Right lobe of liver (tissue), 6 donors: ENCODE data around the gene DENND2C. TPM values are rescaled to one million over a fixed set of nuclear protein-coding genes. Genes with fewer than 3 reads are reported as not detected.

Experiments used
- ATAC-seq, 4 donors: fragments of 200-7000 bp; cut with Tn5 transposase; one replicate each; pipeline ENCODE4 v1.9.1; 2020; ENCODE audit warnings: mild to moderate bottlenecking in 4 of 4, moderate library complexity in 4 of 4
- DNase-seq, 3 donors: peaks; one replicate each; pipeline ENCODE4 v3.0.0-alpha.2; 2020
- H3K27ac ChIP-seq, 3 donors: fragments of 200-600 bp; one replicate each; pipeline ENCODE4 v1.8.0; 2022
- H3K27me3 ChIP-seq, 2 donors: fragments of 200-600 bp; one replicate each; pipeline ENCODE4 v1.8.0; 2022
- H3K36me3 ChIP-seq, 4 donors: fragments of 200-600 bp; sonication (generic) in 1 of 4; one replicate each; pipeline versions ENCODE4 v1.5.1 to v1.8.0; 2017 to 2022; ENCODE audit warnings: control low read depth in 1 of 4
- H3K4me1 ChIP-seq, 4 donors: fragments of 200-600 bp; sonication (generic) in 1 of 4; one replicate each; pipeline versions ENCODE4 v1.5.1 to v1.8.0; 2017 to 2022; ENCODE audit warnings: control low read depth in 1 of 4
- H3K4me3 ChIP-seq, 3 donors: fragments of 200-600 bp; one replicate each; pipeline ENCODE4 v1.8.0; 2022
- H3K9me3 ChIP-seq, 4 donors: fragments of 200-600 bp; sonication (generic) in 1 of 4; one replicate each; pipeline versions ENCODE4 v1.5.1 to v1.8.0; 2017 to 2022; ENCODE audit warnings: control low read depth in 1 of 4
- CTCF ChIP-seq, 4 donors: fragments of 200-600 bp in 3 of 4; fragments of 450-650 bp in 1 of 4; IDR thresholded peaks; one replicate each; pipeline versions ENCODE4 v1.5.1 to v1.8.0; 2016 to 2022; ENCODE audit warnings: antibody characterized with exemption in 4 of 4, mild to moderate bottlenecking in 2 of 4
- POLR2A ChIP-seq: fragments of 450-650 bp; IDR thresholded peaks from one replicate; pipeline ENCODE4 v1.6.1; 2017; ENCODE audit warnings: antibody characterized with exemption, mild to moderate bottlenecking
- WGBS: methylation state at CpG from one replicate; pipeline ENCODE4 v1.1.6; 2018; ENCODE audit warnings: low coverage, low lambda C conversion rate; ENCODE audit not compliant: insufficient coverage; ENCODE audit errors: missing lambda C conversion rate; 5-methylcytosine and 5-hydroxymethylcytosine counted together
- intact Hi-C, 2 donors: fragments of 100-400 bp; cut with DNase I; formaldehyde crosslinking; loops; one replicate each; pipeline versions ENCODE4 v1.11.2 to v1.14.1; 2022
- total RNA-seq, 6 experiments: library from RNA; depleted of rRNA in 2 of 6; stranded (reverse); fragments of >200 nt in 2 of 6; fragmentation: NEBNext Ultra II Directional in 3 of 6; extraction: Animal tissue kit (Norgen Biotek cat#: 25700) in 3 of 6; gene quantifications; one replicate each; pipeline versions ENCODE4 v1.1.0 to v1.2.4, GENCODE V29; 2016 to 2023
- donor health status: DM: no; HTN: yes; CAD: no.
- donor health status: DM: no; HTN: no; CAD: no.
- donor health status: DM: no; HTN: no; CAD: no.
- donor health status: DM: no; HTN: yes; CAD: no.
- donor health status: DM: no; HTN: yes; CAD: no.

Gene DENND2C
- total RNA-seq, 6 experiments from 2014 or later: 2.5 to 5.1 (median 4.4) TPM

GRCh38 chr1:114670083-114671010, 498 bp upstream of the DENND2C start:
- Histone ChIP-seq H3K36me3 (no peaks in the 10 kb centered on the region), H3K27me3 (no peaks in the 10 kb centered on the region), H3K9me3 (no peaks in the 10 kb centered on the region), H3K4me1 (peaks cover 0 to 4% (median 0%) of the 10 kb centered on the region in 4 donors), H3K4me3 (peak overlapping the region; percentile 69 to 75 (median 70)), H3K27ac (peak overlapping the region; percentile 54 to 84 (median 77))
- peak; percentile 97 to 98 (median 97) for DNase-seq
- intact Hi-C loops: no loop called here
- WGBS: 1% methylated on average over 20 of the region's 45 CpGs
- ATAC-seq: peak; percentile 94 to 99 (median 98)
- TF ChIP-seq CTCF (IDR thresholded peaks at IDR 0.05): peak in 1 of 4 donors; percentile 16
- TF ChIP-seq POLR2A: peak; percentile 81

DNA sequence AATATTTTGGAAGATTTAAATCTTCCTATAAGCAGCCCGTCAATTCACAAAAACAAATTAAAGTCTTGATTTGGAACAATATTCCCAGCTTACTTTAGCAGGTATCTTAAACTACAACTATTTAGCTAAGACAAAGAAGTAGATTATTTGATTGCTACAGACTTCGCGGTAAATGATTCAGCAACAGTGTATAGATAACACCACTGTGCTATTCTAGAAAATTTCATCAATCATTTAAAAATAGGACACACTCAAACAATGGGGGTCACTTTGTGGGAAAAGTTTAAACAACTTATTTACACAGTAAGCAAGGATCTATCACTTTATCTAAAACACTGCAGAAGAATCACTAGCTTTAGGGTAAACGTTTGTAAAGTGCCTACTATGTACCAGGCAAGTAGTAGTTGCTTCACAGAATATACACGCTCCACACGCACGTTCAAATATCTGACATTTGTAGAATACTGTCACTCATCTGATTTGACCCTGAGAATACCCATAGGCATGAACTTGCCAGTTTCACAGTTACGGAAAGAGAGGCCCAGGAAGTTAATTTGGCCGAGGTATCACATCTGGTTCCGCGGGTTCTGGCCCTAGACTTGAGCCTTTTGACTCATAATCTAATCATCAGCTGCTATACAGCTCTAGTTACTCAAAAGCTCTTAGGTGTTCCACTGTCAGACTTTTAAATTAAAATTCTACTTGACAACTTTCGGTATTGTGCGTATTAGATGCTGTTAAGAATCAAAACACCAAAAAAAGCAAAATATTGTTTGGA, 876 bp downstream of the DENND2C start:
- WGBS: 13% methylated on average over 11 of the region's 13 CpGs
- H3K4me1 ChIP-seq: peaks cover 0 to 4% (median 0%) of the 10 kb centered on the region in 4 donors
- no peaks in the 10 kb centered on the region for H3K36me3 ChIP-seq
- H3K27ac ChIP-seq: peak overlapping the region; percentile 56 to 84 (median 77)
- H3K4me3 ChIP-seq: peak overlapping the region; percentile 69 to 75 (median 70)
- no peaks in the 10 kb centered on the region for H3K27me3 ChIP-seq
- no peak for TF ChIP-seq CTCF (IDR thresholded peaks at IDR 0.05)
- no peak for TF ChIP-seq POLR2A
- peak in 1 of 4 donors; percentile 22 for ATAC-seq
- DNase-seq: peak in 1 of 3 donors; percentile 19
- H3K9me3 ChIP-seq: no peaks in the 10 kb centered on the region
- intact Hi-C loops: no loop called here

DNA sequence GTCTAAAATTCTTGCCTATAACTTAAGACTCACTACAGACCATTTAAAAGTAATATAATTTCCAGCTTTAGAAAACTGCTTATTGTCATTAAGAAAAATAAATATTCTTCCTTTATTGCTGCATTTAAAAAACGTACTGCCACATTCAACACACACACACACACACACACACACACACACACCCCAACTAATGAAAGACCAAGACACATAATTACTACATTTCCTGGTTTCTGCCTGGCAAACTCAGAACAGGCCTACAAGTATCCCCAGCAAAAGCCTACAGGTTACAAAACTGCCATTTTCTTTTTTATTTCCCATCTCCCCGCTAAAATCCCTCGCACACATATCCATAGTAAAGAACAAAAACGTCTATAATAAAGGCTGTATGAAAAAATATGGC, 1.5 kb downstream of the DENND2C start:
- intact Hi-C loops: no loop called here
- Histone ChIP-seq H3K9me3 (no peaks in the 10 kb centered on the region), H3K4me3 (no peak overlapping the region), H3K4me1 (peaks cover 0 to 4% (median 0%) of the 10 kb centered on the region in 4 donors), H3K27ac (peak overlapping the region in 1 of 3 donors; percentile 84), H3K36me3 (no peaks in the 10 kb centered on the region), H3K27me3 (no peaks in the 10 kb centered on the region)
- TF ChIP-seq POLR2A (no peak), CTCF (IDR thresholded peaks at IDR 0.05) (no peak)
- ATAC-seq (no peak), DNase-seq (no peak)
- 59% methylated on average over 4 of the region's 4 CpGs for WGBS

GRCh38 chr1:114666954-114667353, 2.9 kb downstream of the DENND2C start:
- Histone ChIP-seq H3K36me3 (no peaks in the 10 kb centered on the region), H3K27ac (no peak overlapping the region), H3K9me3 (no peaks in the 10 kb centered on the region), H3K27me3 (no peaks in the 10 kb centered on the region), H3K4me1 (peaks cover 0 to 4% (median 0%) of the 10 kb centered on the region in 4 donors), H3K4me3 (no peak overlapping the region)
- WGBS: 79% methylated on average over 3 of the region's 3 CpGs
- ATAC-seq: no peak
- no peak for TF ChIP-seq CTCF (IDR thresholded peaks at IDR 0.05)
- no peak for TF ChIP-seq POLR2A
- DNase-seq: no peak
- intact Hi-C loops: no loop called here
